ENCODE results near the gene SORCS1. TPM values are rescaled to one million over a fixed set of nuclear protein-coding genes. Genes with fewer than 3 reads are reported as not detected.

SORCS1 gene
- polyA plus RNA-seq, 1 experiment: 0.02 TPM

DNA sequence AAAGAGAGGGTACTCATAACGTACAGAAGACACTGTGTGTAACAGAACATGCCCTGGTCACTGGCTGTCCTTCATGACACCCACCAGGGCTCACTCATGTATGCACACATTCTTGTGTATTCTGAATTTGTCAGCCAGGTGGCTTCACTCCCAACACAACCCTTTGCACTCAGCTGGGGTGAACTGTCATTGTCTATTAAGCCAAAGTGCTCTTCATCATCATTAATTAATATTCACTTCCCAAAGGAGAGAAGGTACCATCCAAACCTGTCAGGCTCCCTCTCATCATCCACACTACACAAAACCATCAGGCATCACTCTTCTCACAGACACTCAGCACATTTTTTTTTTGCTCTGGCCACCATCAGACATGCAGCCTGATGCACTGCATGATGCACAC, 469.8 kb downstream of the SORCS1 start:
- TF ChIP-seq, protein P1, sequence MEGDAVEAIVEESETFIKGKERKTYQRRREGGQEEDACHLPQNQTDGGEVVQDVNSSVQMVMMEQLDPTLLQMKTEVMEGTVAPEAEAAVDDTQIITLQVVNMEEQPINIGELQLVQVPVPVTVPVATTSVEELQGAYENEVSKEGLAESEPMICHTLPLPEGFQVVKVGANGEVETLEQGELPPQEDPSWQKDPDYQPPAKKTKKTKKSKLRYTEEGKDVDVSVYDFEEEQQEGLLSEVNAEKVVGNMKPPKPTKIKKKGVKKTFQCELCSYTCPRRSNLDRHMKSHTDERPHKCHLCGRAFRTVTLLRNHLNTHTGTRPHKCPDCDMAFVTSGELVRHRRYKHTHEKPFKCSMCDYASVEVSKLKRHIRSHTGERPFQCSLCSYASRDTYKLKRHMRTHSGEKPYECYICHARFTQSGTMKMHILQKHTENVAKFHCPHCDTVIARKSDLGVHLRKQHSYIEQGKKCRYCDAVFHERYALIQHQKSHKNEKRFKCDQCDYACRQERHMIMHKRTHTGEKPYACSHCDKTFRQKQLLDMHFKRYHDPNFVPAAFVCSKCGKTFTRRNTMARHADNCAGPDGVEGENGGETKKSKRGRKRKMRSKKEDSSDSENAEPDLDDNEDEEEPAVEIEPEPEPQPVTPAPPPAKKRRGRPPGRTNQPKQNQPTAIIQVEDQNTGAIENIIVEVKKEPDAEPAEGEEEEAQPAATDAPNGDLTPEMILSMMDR (IDR thresholded peaks at IDR 0.05; ENCODE audit: low read depth, low read length): no peak
- no peak for DNase-seq (ENCODE audit: low read depth, low spot score)
- CTCF ChIA-PET: no interaction called here

DNA sequence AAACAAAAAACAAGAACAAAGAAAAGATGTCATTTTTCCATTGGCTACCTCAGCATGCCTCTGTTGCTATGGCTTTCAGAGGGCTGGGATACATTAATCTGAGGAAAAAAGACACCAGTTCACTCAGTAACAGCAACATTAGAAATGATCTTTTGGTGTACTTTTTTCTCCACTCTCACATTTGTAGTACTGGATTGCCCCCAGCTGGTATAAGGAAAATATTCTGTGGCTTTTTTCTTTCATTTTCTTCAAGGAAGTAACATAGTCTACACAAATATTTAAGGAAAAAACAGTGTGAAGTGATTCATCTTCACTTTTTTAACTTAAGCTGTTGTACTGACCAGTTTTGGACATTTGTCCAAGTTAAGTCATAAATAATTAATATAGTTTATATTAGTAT, 482.3 kb downstream of the SORCS1 start:
- ChIA-PET CTCF (interaction anchor here (0.6 to 2.0 kb wide), 3 partner anchors 57 to 708 kb away, joined by 3 to 8 read pairs (median 4); no protein-coding TSS in a partner anchor), POLR2A (no interaction called here)
- H3K4me3 ChIP-seq (ENCODE audit: low read depth, low read length): no peak overlapping the region
- no peaks in the 10 kb centered on the region for H3K27me3 ChIP-seq (ENCODE audit: control insufficient read depth, insufficient read depth, low read length)
- TF ChIP-seq, protein P1 (IDR thresholded peaks at IDR 0.05; ENCODE audit: low read depth, low read length): peak; percentile 25; the same call in 1 of the 2 replicates
- no peaks in the 10 kb centered on the region for H3K9me3 ChIP-seq (ENCODE audit: control insufficient read depth, insufficient read depth, low read length)
- DNase-seq (ENCODE audit: low read depth, low spot score): no peak
- no peak overlapping the region for H3K27ac ChIP-seq (ENCODE audit: low read depth, low read length)

More for the DNA sequence above, 469.8 kb downstream of the SORCS1 start:
- Histone ChIP-seq H3K27me3 (ENCODE audit: control insufficient read depth, insufficient read depth, low read length) (no peaks in the 10 kb centered on the region), H3K4me3 (ENCODE audit: low read depth, low read length) (no peak overlapping the region), H3K27ac (ENCODE audit: low read depth, low read length) (no peak overlapping the region), H3K9me3 (ENCODE audit: control insufficient read depth, insufficient read depth, low read length) (peaks cover 4% of the 10 kb centered on the region)
- POLR2A ChIA-PET: no interaction called here

DNA sequence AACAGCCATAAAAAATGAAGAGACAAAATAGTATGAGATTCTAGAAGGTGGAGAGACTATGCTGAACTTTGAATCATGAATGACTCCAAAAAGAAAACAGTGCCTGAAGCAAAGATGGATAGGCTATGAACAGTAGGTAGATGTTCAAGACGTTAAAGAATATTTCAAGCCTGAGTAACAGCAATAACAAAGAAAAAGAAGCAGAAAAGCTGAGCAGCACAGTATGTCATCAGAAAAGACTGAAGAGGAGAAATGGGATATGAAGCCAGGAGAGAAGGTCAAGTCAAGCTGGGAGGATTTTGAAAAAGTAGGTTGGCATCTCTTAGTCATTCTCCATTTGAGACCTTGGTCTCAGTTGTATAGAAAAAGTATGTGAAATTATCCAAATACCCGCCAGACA, 484.4 kb downstream of the SORCS1 start:
- no peaks in the 10 kb centered on the region for H3K27me3 ChIP-seq (ENCODE audit: control insufficient read depth, insufficient read depth, low read length)
- TF ChIP-seq, protein P1 (IDR thresholded peaks at IDR 0.05; ENCODE audit: low read depth, low read length): no peak
- POLR2A ChIA-PET: no interaction called here
- no peaks in the 10 kb centered on the region for H3K9me3 ChIP-seq (ENCODE audit: control insufficient read depth, insufficient read depth, low read length)
- H3K27ac ChIP-seq (ENCODE audit: low read depth, low read length): no peak overlapping the region
- CTCF ChIA-PET: interaction anchor here (1.3 kb wide), 1 partner anchor 55 kb away, joined by 7 read pairs; no protein-coding TSS in a partner anchor
- H3K4me3 ChIP-seq (ENCODE audit: low read depth, low read length): no peak overlapping the region
- DNase-seq (ENCODE audit: low read depth, low spot score): no peak

DNA sequence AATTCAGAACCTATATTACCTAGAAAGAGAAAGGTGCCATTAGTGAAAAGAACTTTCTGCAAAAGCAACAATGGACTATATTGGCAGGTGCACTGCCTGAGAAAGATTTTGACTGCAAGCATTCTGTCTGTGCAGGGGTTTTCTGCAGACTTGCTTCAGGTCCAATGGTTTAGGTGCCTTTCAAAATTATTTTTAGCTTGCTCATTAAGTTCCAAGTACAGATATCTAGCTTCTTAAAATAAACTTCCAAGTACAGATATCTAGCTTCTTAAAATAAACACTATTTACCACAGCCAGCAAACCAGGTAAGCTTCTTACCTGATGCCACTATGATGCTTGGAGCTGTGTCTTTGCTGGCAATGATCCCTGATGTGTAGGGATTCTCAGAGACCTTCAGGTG, 485.2 kb downstream of the SORCS1 start:
- no peaks in the 10 kb centered on the region for H3K9me3 ChIP-seq (ENCODE audit: control insufficient read depth, insufficient read depth, low read length)
- H3K27ac ChIP-seq (ENCODE audit: low read depth, low read length): no peak overlapping the region
- no peak for DNase-seq (ENCODE audit: low read depth, low spot score)
- TF ChIP-seq, protein P1 (IDR thresholded peaks at IDR 0.05; ENCODE audit: low read depth, low read length): no peak
- no peaks in the 10 kb centered on the region for H3K27me3 ChIP-seq (ENCODE audit: control insufficient read depth, insufficient read depth, low read length)
- POLR2A ChIA-PET: no interaction called here
- CTCF ChIA-PET: interaction anchor here (1.3 kb wide), 1 partner anchor 54 kb away, joined by 7 read pairs; no protein-coding TSS in a partner anchor
- no peak overlapping the region for H3K4me3 ChIP-seq (ENCODE audit: low read depth, low read length)

DNA sequence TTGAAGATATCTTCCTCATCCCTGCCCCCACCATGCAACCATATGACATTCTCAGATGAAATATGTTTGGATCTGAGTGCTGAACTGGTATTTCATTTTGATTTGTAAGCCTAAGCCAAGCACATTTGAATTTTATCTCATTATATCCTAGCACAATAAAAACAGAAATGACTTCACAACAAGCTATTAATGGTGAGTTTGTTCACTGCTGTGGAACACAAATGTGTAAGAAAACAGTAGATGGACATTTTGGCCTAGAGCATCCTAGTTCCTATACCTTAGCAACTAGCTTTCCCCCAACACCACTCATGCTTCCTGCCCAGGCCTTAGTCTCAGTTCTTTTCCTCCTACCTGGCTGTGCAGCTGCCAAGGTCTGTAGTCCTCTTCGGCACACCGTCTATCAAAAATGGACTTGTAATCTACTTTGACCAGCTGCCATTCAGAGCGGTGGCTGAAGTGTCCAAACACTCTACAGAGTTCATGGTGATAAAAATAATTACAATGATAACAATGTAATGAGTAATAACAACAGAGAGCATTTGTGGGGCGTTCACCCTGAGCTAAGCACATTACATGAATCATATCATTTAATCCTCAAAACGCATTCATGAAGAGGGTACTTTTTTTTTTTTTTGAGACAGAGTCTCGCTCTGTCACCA, 491.9 kb downstream of the SORCS1 start:
- Histone ChIP-seq H3K9me3 (ENCODE audit: control insufficient read depth, insufficient read depth, low read length) (no peaks in the 10 kb centered on the region; the same call in 1 of the 2 replicates), H3K27ac (ENCODE audit: low read depth, low read length) (no peak overlapping the region), H3K27me3 (ENCODE audit: control insufficient read depth, insufficient read depth, low read length) (peaks cover 2% of the 10 kb centered on the region), H3K4me3 (ENCODE audit: low read depth, low read length) (no peak overlapping the region)
- no peak for DNase-seq (ENCODE audit: low read depth, low spot score)
- TF ChIP-seq, protein P1 (IDR thresholded peaks at IDR 0.05; ENCODE audit: low read depth, low read length): no peak
- CTCF ChIA-PET: no interaction called here
- POLR2A ChIA-PET: no interaction called here

Measured in AG04450 (cell line).